GM19193 (cell line): ENCODE results near the gene UGT2B10.

Experiments
- POLR2A ChIP-seq: IDR thresholded peaks from 4 replicates; pipeline ENCODE4 v1.6.1; 2011; ENCODE audit not compliant: insufficient read depth, insufficient read length; ENCODE audit errors: extremely low read depth

Gene UGT2B10

GRCh38 chr4:68865188-68865638, 49.4 kb downstream of the UGT2B10 start:
- TF ChIP-seq POLR2A: no peak

- no peak for TF ChIP-seq POLR2A
Observed at GRCh38 chr4:68865760-68866159, 50.0 kb downstream of the UGT2B10 start.

GRCh38 chr4:68869274-68869773, 53.5 kb downstream of the UGT2B10 start:
- TF ChIP-seq POLR2A: no peak

DNA sequence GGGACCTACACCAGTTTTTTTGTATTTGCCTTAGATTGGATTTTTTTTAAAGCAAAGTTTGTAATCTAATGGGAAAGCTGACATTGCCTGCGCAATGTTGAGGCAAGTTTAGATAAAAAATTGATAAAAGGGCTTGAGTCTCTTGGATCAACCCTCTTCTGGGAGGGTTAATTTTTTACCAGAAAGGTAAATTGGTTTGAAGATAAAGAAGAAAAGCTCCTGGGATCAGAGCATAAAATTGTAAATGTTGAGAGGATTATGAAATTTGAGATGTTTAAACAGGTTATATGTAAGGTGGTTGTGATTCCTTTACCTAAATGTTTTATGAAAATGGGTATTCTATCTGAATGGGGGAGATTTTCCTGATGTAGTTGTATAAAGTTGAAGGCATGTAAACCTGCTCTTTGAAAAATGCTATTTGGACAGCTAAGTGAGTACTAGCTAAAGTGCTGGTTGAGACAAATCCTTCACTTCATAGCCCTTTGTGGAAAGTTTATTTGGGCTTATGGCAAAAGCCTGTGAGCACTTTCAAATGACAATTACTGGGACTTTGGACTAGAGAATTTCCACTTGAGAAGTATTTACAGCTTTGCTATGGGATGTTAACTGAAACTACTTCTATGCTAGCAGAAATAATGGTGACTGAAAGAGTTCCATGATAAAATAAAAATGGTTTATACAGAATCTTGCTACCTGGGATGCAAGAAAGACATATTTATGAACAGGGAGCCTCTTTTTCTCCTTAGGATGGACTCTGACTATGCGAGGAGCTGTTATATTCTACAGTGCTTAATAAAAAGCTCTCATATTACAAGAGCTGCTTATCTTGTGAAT, 56.2 kb downstream of the UGT2B10 start:
- TF ChIP-seq POLR2A: no peak

DNA sequence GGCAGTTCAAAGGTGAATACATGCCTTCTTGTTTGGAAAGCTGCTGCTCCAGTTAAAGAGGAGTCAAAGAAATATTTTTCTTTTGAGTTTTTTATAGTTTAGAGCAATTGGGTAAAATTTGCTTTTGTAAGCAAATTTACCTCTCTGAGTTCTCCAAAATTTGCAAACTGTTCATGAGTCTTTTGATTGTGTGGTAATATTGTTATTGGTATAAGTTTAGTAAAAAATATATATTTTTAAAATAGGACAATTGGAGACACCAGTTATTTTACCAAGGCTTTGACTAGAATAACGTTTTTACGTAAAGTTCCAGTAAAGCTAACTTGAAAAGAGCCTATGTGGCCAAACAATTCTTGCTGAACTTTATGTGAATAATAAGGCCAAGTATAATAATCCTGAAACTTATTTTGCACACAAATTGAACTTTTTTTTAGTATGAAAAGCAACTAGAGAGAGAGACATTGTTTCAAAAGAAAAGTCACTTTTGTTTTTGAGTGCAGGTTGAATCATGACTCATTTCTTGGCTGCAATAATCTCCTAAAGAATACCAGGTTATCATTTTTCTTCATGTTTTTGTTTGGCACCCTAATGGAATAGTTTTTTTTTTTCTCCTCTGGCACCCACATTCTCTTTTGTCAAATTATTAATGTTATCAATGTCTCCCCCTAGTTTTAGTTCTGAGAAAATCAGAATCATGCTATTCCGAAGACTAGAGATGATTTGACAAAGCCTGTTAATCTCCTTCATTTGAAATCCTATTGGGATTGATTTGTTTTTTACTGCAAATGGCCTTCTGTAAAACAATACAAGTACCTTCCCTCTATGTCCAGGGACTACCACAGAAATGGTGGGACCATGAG, 57.1 kb downstream of the UGT2B10 start:
- TF ChIP-seq POLR2A: no peak

DNA sequence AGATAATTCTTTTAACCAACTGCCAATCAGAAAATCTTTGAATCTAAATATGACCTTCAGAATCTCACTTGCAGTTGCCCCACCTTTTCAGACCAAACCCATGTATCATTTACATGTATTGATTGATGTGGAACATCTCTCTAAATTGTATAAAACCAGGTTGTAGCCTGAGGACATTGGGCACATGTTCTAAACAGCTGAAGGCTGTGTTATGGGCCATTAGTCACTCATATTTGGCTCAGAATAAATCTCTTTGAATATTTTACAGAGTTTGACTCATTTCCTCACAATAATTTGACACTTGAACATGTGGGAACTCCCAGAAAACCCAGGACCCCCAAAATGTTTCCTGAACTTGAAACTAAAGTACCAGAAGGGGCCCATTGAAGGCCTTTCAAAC, 58.7 kb downstream of the UGT2B10 start:
- TF ChIP-seq POLR2A: no peak

DNA sequence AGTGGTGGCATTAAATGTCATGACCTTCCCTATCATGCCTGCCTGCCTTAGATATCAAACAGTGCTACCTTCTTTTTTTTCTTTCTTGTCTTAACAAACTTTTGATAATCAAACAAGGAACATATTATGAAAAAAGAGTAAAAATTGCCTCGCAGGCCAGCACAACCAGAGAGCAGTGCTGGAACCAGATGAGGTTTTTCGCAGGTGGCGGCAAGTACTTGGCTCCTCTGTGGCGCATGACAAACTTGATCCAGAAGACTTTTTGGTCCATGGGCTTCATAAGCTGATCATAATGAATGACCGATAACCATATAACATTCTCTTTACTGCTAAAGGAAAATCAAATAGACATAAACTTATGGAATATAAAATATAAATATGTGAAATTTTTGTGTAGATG, 61.8 kb downstream of the UGT2B10 start:
- TF ChIP-seq POLR2A: no peak

GRCh38 chr4:68878048-68878447, 62.3 kb downstream of the UGT2B10 start:
- no peak for TF ChIP-seq POLR2A
